NK-92 treated with Interleukin-12 subunit alpha and Interleukin-12 subunit beta, amount 100 ng/mL, for 24 hours (cell line): ENCODE results near the gene SSC5D.

Source experiments
- DNase-seq: peaks from one replicate; lab custom pipeline; 2025; lab: John Stamatoyannopoulos, UW

Gene SSC5D

DNA sequence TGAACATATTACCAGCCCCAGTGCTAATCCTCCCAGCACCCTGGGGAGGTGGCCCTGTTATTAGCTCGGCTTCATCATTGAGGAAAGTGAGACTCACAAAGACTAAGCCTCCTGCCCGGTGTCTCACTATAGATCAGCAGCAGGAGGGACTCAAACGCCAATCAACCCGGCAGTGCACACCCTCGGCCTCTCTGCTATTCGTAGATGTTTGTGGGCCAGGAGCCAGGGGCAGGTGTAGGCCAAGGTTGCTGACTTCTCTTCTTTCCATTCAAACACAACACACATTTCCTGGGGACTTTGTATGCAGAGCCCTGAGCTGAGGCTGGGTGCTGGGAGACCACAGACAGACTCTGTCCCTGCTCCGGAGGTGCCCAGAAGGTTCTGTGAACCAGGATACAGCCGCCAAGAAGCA is 66.5 kb downstream of the SSC5D start:
- no peak for DNase-seq

DNA sequence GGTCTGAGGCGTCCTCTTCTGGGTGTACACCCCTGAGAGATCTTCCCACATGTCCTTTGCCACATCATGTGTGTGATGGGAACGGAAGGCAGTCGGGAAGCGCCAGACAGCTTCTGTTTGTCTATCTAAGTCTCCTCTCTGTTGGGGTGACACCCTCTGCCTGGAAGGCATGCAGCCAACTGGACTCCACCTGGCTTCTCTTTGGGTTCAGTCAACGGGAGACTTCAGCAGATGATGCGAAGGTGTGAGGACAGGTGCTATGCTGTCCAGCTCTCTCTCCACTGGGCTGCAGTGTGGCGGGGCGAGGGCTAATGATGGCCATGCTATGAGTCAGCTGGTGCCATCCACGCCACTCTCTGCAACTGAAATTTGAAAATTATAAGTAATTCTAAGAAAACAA is 71.4 kb downstream of the SSC5D start:
- no peak for DNase-seq

DNA sequence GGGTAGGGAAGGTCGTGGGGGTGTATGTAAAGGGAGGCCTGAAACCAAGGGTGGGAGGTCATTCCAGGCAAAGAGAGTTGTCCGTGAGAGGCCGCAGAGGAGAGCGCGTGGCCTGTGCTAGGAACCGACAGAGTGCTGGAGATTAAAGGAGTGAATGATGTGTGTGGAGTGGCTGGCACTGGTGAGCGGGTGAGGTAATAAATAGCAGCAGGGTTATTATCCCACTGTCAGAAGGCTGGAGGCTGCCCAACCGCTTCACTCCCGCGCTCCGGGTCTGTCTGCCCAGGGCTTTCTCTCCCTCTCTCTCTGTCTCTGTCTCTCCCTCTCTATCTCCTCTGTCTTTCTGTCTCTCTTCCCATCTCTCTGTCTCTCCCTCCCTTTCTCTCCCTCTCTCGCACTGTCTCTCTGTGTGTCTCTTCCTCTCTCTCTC is 75.0 kb downstream of the SSC5D start:
- no peak for DNase-seq

DNA sequence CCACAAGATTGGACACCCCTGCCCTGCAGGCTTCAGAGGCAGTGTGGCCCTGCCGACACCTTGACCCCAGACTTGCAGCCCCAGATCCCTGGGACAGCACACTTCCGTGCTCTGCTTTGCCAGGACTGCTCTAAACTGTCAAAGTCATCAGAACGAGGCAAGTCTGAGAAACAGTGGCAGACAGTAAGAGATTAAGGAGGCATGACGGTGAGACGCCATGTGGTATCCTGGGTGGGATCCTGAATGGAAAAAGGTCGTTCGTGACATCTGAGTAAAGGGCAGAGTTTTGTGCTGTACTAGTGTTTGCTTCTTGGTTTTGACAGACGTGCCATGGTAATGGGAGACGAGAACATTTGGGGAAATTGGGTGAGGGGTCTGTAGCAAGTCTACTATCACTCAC is 78.6 kb downstream of the SSC5D start:
- no peak for DNase-seq

DNA sequence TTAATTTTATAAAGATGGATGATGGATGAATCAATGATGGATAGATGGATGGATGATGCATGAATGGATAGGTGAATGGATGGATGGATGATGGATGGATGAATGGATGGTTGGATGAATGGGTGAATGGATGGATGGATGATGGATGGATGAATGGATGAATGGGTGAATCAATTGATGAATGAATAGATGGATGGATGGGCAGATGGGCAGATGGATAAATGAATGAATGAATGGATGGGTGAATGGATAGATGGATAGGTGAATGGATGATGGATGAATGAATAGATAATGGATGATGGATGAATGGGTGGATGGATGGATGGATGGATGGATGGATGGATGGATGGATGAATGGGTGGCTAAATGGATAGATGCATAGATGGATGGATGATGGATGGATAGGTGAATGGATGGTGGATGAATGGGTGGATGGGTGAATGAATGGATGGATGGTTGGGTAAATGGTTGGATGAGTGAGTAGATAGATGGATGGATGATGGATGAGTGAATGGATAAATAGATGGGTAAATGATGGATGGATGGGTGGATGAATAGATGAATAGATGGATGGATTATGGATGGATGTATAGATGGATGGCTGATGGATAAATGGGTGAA is 79.6 kb downstream of the SSC5D start:
- no peak for DNase-seq
